ENCODE data around the gene LIN7B. TPM values are rescaled to one million over a fixed set of nuclear protein-coding genes. Genes with fewer than 3 reads are reported as not detected.

The LIN7B gene
- total and polyA plus RNA-seq, 9 of the 15 experiments (the other 6 are each of a cell fraction or from before 2014, with no cell fraction given) = 0.89 to 15.7 (median 4.0) TPM

DNA sequence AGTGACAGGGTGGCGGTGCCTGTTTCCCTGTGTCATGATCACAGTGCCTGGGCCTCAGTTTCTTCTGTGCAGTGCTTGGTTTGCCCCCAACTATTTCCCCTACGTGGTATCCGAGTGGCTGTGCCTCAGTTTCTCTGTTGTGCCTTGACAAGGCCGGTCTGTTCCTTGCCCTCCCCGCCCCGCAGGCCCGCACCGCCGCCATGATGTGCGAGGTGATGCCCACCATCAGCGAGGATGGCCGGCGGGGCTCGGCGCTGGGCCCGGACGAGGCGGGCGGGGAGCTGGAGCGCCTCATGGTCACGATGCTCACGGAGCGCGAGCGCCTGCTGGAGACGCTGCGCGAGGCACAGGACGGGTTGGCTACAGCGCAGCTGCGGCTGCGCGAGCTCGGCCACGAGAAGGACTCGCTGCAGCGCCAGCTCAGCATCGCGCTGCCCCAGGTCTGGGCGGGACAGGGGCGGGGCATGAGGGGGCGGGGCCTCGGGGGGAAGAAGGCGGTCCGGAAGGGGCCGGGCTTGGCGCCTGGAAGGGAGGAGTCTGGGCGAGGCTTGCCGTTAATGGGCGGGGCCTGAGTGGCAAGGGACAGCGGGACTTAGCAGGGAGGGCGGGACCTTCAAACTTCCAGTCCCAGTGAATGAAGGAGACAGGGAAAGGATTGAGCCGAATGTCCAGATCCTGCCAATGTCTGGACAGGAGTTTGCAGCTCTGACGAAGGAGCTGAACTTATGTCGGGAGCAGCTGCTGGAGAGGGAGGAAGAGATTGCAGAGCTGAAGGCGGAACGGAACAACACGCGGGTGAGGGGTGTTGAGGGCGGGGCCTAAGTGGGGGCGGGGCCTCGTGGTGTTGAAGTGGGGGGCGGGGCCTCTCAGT, 13.7 kb downstream of the LIN7B start (continued):
- 0 out of 2 replicates have a peak, but pooled peaks have one; percentile 10 for TF ChIP-seq TOE1 (IDR thresholded peaks at IDR 0.05; ENCODE audit: borderline replicate concordance)
- no peak for TF ChIP-seq TOE1 (CRISPR knock-in tag; IDR thresholded peaks at IDR 0.05; ENCODE audit: borderline replicate concordance, low read depth)
- TF ChIP-seq RNF2 (IDR thresholded peaks at IDR 0.05) = peak; percentile 97
- peak; percentile 61 for TF ChIP-seq ZBTB9 (CRISPR knock-in tag; IDR thresholded peaks at IDR 0.05)
- TF ChIP-seq MYC (IDR thresholded peaks at IDR 0.05; ENCODE audit: low read depth, low read length) = peak; percentile 96
- TF ChIP-seq MYC (CRISPR knock-in tag; IDR thresholded peaks at IDR 0.05; ENCODE audit: borderline replicate concordance, low read depth) = 0 out of 2 replicates have a peak, but pooled peaks have one; percentile 38
- TF ChIP-seq RB1 (IDR thresholded peaks at IDR 0.05; ENCODE audit: low read depth) = peak; percentile 80
- 0 out of 2 replicates have a peak, but pooled peaks have one; percentile 8 for TF ChIP-seq MAFK (IDR thresholded peaks at IDR 0.05; ENCODE audit: low read length)
- TF ChIP-seq SIN3B (IDR thresholded peaks at IDR 0.05; ENCODE audit: low read depth) = no peak
- peak; percentile 100 for TF ChIP-seq L3MBTL2 (IDR thresholded peaks at IDR 0.05)
- TF ChIP-seq FOXJ3 (CRISPR knock-in tag; IDR thresholded peaks at IDR 0.05) = no peak; the same call in 1 of the 2 replicates
- peak; percentile 99 to 100 for TF ChIP-seq E2F6 (IDR thresholded peaks at IDR 0.05; ENCODE audit: borderline replicate concordance in 1 of 2, extremely low read depth in 1 of 2, insufficient read depth in 1 of 2, insufficient read length in 1 of 2, low read depth in 1 of 2, low read length in 1 of 2, poor library complexity in 1 of 2, severe bottlenecking in 1 of 2)
- TF ChIP-seq TAL1 (IDR thresholded peaks at IDR 0.05) = no peak
- peak; percentile 80 for TF ChIP-seq VEZF1 (CRISPR knock-in tag; IDR thresholded peaks at IDR 0.05)
- TF ChIP-seq TCF3 (CRISPR knock-in tag; IDR thresholded peaks at IDR 0.05) = peak; percentile 40
- peak; percentile 71; the same call in 1 of the 2 replicates for TF ChIP-seq EP400 (IDR thresholded peaks at IDR 0.05)
